Smooth muscle cell (in vitro differentiated cells): ENCODE measurements around the gene ARHGDIA. TPM values are rescaled to one million over a fixed set of nuclear protein-coding genes. Genes with fewer than 3 reads are reported as not detected.

Source experiments
- DNase-seq: peaks from one replicate; lab custom pipeline; 2025; ENCODE audit not compliant: unreplicated experiment; lab: John Stamatoyannopoulos, UW
- H2AFZ ChIP-seq: fragments of 200-600 bp; sonication (generic); 2 replicates; pipeline ENCODE4 v1.6.0; 2016; ENCODE audit warnings: antibody characterized with exemption, low read depth, mild to moderate bottlenecking
- H3F3A ChIP-seq: fragments of 200-600 bp; sonication (generic); 2 replicates; pipeline ENCODE4 v1.6.0; 2017; ENCODE audit warnings: antibody characterized with exemption, low read depth
- H3K27ac ChIP-seq: fragments of 200-600 bp; sonication (generic); 2 replicates; pipeline ENCODE4 v1.5.1; 2016; ENCODE audit warnings: low read depth, mild to moderate bottlenecking
- H3K27me3 ChIP-seq: fragments of 200-600 bp; sonication (generic); 2 replicates; pipeline ENCODE4 v1.6.1; 2016; ENCODE audit warnings: low read depth, mild to moderate bottlenecking
- H3K36me3 ChIP-seq: fragments of 200-600 bp; sonication (generic); 2 replicates; pipeline ENCODE4 v1.5.1; 2016; ENCODE audit warnings: low read depth
- H3K4me1 ChIP-seq: fragments of 200-600 bp; sonication (generic); 2 replicates; pipeline ENCODE4 v1.5.1; 2016; ENCODE audit warnings: low read depth
- H3K4me2 ChIP-seq: fragments of 200-600 bp; sonication (generic); 2 replicates; pipeline ENCODE4 v1.6.0; 2016; ENCODE audit warnings: mild to moderate bottlenecking
- H3K4me3 ChIP-seq: fragments of 200-600 bp; sonication (generic); 2 replicates; pipeline ENCODE4 v1.5.1; 2016; ENCODE audit warnings: mild to moderate bottlenecking
- H3K79me2 ChIP-seq: fragments of 200-600 bp; sonication (generic); 2 replicates; pipeline ENCODE4 v1.6.0; 2016; ENCODE audit warnings: low read depth, mild to moderate bottlenecking
- H3K9ac ChIP-seq: fragments of 200-600 bp; sonication (generic); 2 replicates; pipeline ENCODE4 v1.6.0; 2016; ENCODE audit warnings: low read depth
- H3K9me3 ChIP-seq: fragments of 200-600 bp; sonication (generic); replicated peaks from 2 replicates; pipeline ENCODE4 v1.5.1; 2016; ENCODE audit warnings: low read depth
- H4K20me1 ChIP-seq: fragments of 200-600 bp; sonication (generic); 2 replicates; pipeline ENCODE4 v1.6.0; 2016; ENCODE audit warnings: low read depth
- WGBS: methylation state at CpG from one replicate; pipeline ENCODE4 v1.1.7; 2016; ENCODE audit warnings: low lambda C conversion rate; 5-methylcytosine and 5-hydroxymethylcytosine counted together
- polyA plus RNA-seq: library from polyadenylated mRNA; unstranded; fragments of >200 nt; fragmentation: Nextera tagmentation; extraction: Ambion mirVana; gene quantifications from 2 replicates; pipeline ENCODE4 v1.2.1, GENCODE V29; 2016
- total RNA-seq: library from RNA; depleted of rRNA; stranded (reverse); fragments of >200 nt; gene quantifications from 2 replicates; pipeline ENCODE4 v1.2.3, GENCODE V29; 2014
- TF ChIP-seq, protein P1 (sequence below): fragments of 200-600 bp; sonication (generic); IDR thresholded peaks from 2 replicates; pipeline ENCODE4 v1.5.1; 2017; ENCODE audit warnings: borderline replicate concordance, mild to moderate bottlenecking, antibody characterized with exemption; ENCODE audit not compliant: insufficient read depth, poor library complexity, severe bottlenecking

The ARHGDIA gene
- total and polyA plus RNA-seq, 2 experiments from 2014 or later, result 256 to 360 TPM

DNA sequence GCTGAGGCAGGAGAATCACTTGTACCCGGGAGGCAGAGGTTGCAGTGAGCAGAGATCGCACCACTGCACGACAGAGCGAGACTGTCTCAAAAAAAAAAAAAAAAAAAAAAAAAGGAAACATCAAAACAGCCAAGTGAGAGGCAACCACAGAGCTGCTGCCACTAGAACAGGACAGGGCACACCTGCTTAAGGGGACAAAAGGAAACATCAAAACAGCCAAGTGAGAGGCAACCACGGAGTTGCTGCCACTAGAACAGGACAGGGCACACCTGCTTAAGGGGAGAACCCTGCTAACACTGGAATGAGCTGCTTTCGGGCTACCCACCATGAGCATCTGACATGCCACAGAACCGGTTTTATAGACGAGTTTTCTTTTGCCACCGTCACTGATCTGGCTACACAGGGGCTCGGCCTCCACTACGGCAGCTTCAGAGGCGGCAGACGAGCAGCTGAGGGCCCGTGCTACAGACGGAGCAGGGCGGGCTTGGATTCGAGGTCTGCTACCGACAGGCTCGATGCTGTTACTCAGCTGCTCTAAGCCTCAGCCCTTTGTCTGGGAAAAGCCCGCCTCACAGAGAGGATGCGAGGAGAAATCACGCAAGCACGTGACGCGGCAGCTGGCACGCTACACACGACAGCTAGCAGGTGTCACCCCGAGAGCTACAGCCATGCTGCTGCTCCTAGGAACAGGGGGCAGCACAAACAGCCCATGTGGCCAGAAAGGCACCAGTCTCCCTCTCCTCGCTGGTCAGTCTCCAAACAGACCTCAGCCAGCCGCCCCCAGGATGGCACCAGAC is 12.8 kb downstream of the ARHGDIA start:
- H3K9me3 ChIP-seq, result no peaks in the 10 kb centered on the region
- H3K4me3 ChIP-seq, result peak overlapping the region; percentile 100
- peak overlapping the region; percentile 94 for H3K9ac ChIP-seq
- H3K4me1 ChIP-seq, result peaks cover 25% of the 10 kb centered on the region
- peak overlapping the region; percentile 98 for H3K4me2 ChIP-seq
- no peak for DNase-seq
- H3K36me3 ChIP-seq, result peaks cover 6% of the 10 kb centered on the region
- peaks cover under 1% of the 10 kb centered on the region for H3F3A ChIP-seq
- TF ChIP-seq, protein P1, sequence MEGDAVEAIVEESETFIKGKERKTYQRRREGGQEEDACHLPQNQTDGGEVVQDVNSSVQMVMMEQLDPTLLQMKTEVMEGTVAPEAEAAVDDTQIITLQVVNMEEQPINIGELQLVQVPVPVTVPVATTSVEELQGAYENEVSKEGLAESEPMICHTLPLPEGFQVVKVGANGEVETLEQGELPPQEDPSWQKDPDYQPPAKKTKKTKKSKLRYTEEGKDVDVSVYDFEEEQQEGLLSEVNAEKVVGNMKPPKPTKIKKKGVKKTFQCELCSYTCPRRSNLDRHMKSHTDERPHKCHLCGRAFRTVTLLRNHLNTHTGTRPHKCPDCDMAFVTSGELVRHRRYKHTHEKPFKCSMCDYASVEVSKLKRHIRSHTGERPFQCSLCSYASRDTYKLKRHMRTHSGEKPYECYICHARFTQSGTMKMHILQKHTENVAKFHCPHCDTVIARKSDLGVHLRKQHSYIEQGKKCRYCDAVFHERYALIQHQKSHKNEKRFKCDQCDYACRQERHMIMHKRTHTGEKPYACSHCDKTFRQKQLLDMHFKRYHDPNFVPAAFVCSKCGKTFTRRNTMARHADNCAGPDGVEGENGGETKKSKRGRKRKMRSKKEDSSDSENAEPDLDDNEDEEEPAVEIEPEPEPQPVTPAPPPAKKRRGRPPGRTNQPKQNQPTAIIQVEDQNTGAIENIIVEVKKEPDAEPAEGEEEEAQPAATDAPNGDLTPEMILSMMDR, result no peak
- peaks cover 74% of the 10 kb centered on the region for H4K20me1 ChIP-seq
- peak overlapping the region; percentile 83 for H3K27ac ChIP-seq
- H3K79me2 ChIP-seq, result peaks cover 90% of the 10 kb centered on the region
- H3K27me3 ChIP-seq, result no peaks in the 10 kb centered on the region
- 91% methylated on average over 30 of the region's 30 CpGs for WGBS
- no peak overlapping the region for H2AFZ ChIP-seq

DNA sequence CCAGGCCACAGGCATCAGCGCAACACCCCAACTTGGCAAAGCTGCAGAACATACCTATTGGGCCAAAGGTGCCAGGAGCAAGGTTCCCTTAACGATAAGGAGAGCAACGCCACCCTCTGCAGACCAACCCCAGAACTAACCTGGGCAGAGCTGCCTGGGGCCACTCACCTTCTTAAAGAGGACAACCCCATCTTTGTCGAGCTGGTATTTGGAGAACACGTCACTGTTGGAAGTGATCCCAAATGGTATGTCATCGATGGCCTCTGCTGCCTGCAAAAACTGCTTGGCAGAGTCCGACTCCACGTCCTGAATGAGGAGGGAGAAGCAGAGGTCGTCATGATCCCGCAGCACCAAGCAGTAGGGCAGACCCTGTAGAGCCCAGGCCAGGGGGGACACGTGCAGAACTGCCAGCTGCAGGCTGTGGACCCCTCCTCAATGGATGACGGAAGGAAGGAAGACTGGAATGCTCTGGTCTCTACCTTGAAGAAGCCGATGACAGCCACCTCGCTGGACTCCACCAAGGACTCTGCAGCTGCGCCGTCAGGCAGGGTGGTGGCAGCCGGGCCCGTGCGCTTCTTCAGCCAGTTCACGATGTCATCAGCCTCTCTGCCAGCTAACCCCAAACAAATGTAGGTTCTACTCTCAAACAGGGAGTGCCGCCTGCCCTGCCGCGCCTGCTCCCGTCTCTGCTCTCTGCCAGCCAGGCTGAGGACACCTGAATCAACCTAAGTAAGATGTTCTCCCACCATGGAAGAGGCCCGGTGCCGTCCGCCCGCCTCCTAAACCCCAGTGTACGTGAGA is 16.0 kb downstream of the ARHGDIA start:
- 96% methylated on average over 29 of the region's 29 CpGs for WGBS
- H3K9ac ChIP-seq, result no peak overlapping the region
- no peak overlapping the region for H2AFZ ChIP-seq
- no peaks in the 10 kb centered on the region for H3K27me3 ChIP-seq
- DNase-seq, result no peak
- no peaks in the 10 kb centered on the region for H3K9me3 ChIP-seq
- H3F3A ChIP-seq, result no peaks in the 10 kb centered on the region
- TF ChIP-seq, protein P1, result no peak
- H3K4me1 ChIP-seq, result peaks cover 10% of the 10 kb centered on the region
- H4K20me1 ChIP-seq, result peaks cover 100% of the 10 kb centered on the region
- H3K36me3 ChIP-seq, result peaks cover 14% of the 10 kb centered on the region
- no peak overlapping the region for H3K4me3 ChIP-seq
- no peak overlapping the region for H3K27ac ChIP-seq
- no peak overlapping the region for H3K4me2 ChIP-seq
- H3K79me2 ChIP-seq, result peaks cover 96% of the 10 kb centered on the region

DNA sequence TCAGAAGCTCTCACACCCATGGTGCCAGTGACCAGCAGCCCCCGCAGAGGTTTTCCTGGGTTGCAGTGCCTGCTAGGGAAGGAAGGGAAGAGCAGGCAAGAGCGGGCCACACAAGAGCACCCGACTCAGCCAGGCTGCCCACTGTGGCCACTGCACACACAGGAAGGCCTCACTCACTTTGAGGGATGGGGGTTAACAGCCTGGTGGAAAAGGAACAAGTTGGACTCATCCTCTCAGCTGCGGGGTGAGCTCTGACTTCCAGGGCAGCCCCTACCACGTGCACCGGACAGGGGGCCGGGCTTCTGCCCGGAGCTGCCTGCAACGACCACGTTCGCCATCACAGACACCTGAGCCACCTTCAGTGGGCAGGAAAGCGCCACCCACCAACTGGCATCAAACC is 18.9 kb downstream of the ARHGDIA start:
- Histone ChIP-seq H3K9me3 (no peaks in the 10 kb centered on the region), H2AFZ (no peak overlapping the region), H3K4me1 (no peaks in the 10 kb centered on the region), H3K27ac (no peak overlapping the region), H3K4me2 (no peak overlapping the region), H3F3A (peaks cover 7% of the 10 kb centered on the region), H4K20me1 (peaks cover 98% of the 10 kb centered on the region), H3K9ac (no peak overlapping the region), H3K4me3 (no peak overlapping the region), H3K79me2 (peaks cover 81% of the 10 kb centered on the region), H3K36me3 (peaks cover 8% of the 10 kb centered on the region), H3K27me3 (no peaks in the 10 kb centered on the region)
- WGBS, result 96% methylated on average over 12 of the region's 12 CpGs
- TF ChIP-seq, protein P1, result no peak
- DNase-seq, result no peak
